Inferior parietal cortex (tissue), 1 donor: ENCODE results near the gene RAPGEF4.
"Not testable (repeated sequence)": the region's sequence is repeated elsewhere in the genome, so short reads cannot be mapped to it uniquely, and the experiment has no call there.

Source experiments
- DNase-seq: peaks from one replicate; pipeline ENCODE4 v3.0.0-alpha.2; 2016; ENCODE audit errors: extremely low spot score

RAPGEF4 gene

DNA sequence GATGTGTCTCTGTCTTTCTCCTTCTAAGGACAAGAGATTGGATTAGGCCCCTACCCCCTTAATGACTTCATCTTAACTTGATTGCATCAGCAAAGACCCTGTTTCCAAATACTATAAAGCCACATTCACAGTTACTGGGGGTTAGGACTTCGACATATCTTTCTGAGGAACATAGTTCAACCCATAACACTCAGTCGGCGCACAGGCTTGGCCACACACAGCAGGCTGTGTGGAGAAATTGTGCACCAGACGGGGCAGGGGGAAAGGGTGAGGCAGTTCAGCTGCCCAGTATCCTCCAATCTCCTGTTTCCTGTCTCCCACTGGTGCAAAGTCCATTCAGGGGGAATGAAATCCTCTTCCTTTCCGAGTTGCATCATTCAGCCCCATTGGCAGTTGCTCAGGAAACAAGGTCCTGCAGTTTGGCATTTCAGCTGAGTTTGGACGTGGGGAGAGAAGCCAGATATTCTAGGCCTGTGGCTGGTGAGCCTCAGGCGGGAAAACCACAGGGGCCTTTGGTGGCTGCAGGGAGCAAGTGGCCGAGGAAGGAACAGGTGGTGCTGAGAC lies 9.4 kb upstream of the RAPGEF4 start:
- no peak for DNase-seq

DNA sequence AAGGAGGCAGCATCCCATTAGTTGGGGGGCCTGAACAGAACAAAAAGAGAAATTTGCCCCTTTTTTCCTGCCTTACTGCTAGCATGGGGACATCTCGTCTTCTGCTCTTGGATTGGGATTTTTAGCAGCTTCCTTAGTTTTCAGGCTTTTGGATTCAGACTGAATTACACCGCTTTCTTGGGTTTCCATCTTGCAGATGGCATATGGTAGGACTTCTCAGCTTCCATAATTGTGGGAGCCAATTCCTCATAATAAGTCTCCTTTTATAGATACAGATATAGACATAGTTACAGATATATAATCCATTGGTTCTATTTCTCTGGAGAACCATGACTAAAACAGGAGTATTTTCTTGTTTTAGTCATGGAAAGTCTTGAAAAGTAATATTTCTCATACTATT lies 5.2 kb upstream of the RAPGEF4 start:
- no peak for DNase-seq

DNA sequence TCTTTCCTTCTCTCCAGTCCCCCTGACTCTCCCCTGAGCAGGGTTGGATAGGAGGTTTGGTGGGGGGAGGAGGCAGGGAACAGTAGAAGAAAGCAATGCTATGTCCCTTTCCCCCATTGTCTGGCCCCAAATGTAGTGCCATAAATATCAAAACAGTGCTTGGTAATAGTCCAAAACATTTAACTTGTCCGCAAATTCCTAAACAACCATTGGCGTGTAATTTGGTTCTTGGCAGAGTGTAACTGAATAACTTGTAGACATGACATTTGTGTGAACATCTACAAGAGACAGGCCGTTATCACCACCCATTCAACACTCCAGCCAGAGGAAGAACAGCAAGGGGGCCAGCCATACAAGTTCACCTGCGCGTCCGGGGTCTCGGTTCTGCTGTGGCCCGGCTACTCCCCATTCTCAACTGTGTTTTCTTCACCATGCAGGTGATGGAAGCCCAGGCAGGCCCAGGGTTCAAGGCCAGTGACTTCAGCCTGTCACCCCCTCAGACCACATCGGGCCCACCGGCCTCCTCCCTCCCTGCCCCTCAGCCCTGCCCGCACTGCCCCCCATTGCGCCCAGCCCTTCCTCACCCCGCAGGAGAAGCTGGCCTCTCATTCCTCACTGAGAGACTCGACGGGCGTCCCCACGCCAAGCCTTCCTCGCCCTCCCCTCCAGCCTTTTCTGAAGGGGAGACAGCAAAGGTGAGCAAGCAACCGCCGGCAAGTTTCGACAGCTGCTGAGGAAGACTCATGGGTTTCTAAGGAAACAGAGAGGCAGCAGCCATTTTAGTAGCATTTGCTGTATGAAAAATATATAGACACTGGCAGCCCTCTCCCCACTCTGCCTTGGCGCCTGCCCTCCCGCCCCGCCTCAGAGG lies 699 bp upstream of the RAPGEF4 start:
- DNase-seq, result no peak

GRCh38 chr2:172736424-172737174 lies 954 bp downstream of the RAPGEF4 start:
- no peak for DNase-seq

DNA sequence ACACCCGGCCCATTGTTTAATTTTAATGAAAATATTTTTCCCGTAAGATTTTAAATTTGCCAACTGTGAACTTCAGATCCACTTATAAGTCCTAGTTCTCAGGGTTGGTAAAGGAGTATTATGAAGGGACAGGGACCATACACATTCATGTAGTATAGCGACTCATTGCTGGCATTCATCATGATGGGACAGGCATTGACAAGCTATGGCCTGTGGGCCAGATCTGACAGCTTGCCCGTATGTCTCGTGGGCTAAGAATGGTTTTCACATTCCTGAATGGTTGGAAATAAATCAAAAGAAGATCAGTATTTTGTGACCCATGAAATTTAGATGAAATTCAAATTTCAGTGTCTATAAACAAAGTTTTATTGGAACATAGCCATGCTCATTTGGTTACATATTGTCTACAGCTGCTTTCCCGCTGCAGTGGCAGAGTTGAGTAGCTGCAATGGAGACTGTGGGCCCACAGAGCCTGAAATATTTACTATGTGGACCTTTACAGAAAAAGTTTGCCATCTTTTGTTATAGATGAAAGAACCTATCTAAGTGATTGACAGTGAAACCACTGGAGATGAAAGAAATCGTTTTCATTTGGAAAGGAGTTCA lies 4.1 kb downstream of the RAPGEF4 start:
- DNase-seq, result no peak

GRCh38 chr2:172740856-172741255 lies 5.2 kb downstream of the RAPGEF4 start:
- DNase-seq, result no peak

GRCh38 chr2:172742931-172743540 lies 7.4 kb downstream of the RAPGEF4 start:
- DNase-seq, result no peak

DNA sequence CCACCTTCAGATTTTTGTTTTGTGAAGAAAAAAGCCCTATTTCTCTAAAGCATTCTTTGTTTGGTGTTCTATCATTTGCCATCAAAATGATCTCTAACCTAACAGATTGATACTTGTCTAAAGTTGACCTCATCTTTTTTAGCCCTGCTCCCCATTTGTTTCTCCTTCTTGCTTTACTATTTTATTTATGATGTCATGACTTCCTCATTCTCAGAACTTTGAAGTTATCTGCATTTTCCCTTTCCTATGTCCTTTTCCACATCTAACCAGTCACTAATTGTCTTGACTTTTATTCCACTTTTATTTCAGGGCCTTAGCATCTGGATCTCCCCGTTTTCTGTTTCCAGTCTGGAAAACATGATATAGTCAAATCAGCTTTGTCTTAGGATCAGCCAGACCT lies 8.3 kb downstream of the RAPGEF4 start:
- DNase-seq, result no peak

GRCh38 chr2:172745636-172746035 lies 10.0 kb downstream of the RAPGEF4 start:
- DNase-seq, result no peak

- DNase-seq, result not testable (repeated sequence)
Observed at GRCh38 chr2:172748543-172748942, 12.9 kb downstream of the RAPGEF4 start.

DNA sequence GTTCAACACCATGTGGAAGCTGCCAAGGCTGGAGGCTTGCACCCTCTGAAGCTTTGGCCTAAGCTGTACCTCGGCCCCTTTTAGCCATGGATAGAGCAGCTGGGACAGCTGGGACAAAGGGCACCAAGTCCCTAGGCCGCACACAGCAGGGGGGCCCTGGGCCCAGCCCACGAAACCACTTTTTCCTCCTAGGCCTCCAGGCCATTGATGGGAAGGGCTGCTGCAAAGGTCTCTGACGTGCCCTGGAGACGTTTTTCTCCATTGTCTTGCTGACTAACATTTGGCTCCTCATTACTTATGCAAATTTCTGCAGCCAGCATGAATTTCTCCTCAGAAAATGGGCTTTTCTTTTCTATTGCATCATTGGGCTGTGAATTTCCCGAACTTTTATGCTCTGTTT lies 13.7 kb downstream of the RAPGEF4 start:
- no peak for DNase-seq

DNA sequence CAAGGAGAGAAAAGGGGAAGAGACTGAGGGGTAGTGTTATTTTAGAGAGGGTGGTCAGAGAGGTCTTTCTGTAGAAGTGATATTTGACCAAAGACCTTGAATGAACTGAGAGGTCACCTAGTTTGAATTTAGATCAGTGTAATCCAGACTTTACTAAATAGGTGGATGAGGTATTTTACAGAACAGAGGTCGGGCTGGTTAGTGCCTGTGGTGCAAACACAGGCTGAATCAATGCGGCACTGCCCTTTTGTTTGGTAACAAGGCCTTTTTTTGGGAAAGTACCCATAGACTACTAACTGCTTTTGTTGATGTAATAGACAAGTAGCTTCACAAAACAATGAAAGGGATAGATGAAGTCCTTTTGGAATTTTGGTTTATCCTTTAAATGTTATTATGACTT lies 15.9 kb downstream of the RAPGEF4 start:
- no peak for DNase-seq

- DNase-seq, result no peak
Observed at GRCh38 chr2:172753610-172754009, 18.0 kb downstream of the RAPGEF4 start.

GRCh38 chr2:172759441-172759840 lies 23.8 kb downstream of the RAPGEF4 start:
- DNase-seq, result no peak

DNA sequence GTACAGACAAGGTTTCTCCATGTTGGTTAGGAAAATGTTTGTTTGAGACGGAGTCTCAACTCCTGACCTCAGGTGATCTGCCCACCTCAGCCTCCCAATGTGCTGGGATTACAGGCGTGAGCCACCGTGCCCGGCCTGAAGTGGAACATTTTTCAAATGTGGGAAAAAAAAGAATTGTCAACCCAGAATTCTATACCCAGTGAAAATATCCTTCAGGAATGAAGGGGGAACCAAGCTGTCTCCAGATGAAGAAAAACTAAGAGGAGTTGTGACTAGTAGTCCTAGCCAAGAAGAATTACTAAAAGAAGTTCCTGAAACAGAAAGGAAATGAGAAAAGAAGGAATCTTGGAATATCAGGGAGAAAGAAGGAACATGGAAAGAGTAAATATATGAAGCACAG lies 25.7 kb downstream of the RAPGEF4 start:
- DNase-seq, result no peak

GRCh38 chr2:172762574-172762973 lies 26.9 kb downstream of the RAPGEF4 start:
- DNase-seq, result no peak

GRCh38 chr2:172763079-172763478 lies 27.4 kb downstream of the RAPGEF4 start:
- no peak for DNase-seq

GRCh38 chr2:172765662-172766061 lies 30.0 kb downstream of the RAPGEF4 start:
- DNase-seq, result no peak

DNA sequence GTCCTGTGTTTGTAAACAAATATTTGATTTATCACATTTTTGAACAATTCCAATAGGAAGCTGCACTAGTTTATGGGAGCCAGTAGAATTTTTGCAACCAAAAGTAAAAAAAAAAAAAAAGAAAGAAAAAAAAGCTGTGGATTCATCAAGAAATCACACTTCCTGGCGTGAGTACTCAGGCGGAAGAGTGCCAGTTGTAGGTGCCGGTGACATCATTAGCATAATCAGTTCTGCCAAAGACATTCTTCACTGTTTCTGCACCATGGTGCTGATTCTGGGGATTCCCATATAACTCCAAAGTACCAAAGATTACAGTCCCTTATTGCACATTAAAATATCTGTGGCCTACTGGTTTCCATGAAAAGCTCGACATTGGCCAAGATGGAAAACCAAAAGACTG lies 32.8 kb downstream of the RAPGEF4 start:
- no peak for DNase-seq

- no peak for DNase-seq
Observed at GRCh38 chr2:172769879-172770278, 34.2 kb downstream of the RAPGEF4 start.

DNA sequence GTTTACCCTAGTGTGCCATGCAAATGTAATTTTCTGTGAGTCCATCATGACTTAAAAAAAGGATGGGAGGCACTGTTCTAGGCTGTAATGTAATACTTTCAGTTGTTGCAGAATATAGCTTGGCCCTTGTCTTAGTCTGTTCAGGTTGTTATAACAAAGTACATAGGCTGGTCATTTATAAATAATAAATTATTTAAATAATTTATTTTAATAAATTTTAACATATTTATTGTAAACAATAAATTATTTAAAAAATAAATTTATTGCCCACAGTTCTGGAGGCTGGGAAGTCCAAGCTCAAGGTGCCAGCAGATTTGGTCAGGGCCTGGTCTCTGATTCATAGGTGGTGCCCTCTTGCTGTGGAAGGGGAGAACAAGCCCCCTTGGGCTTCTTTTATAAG lies 35.2 kb downstream of the RAPGEF4 start:
- no peak for DNase-seq

- no peak for DNase-seq
Observed at GRCh38 chr2:172772633-172773032, 37.0 kb downstream of the RAPGEF4 start.
